Breast epithelium (tissue), 3 donors: ENCODE data around the gene SFMBT1.

Source experiments
- CTCF ChIP-seq, 3 donors: fragments of 450-650 bp; IDR thresholded peaks; one replicate each; pipeline ENCODE4 v1.5.1; 2016 to 2017; ENCODE audit warnings: antibody characterized with exemption in 3 of 3, mild to moderate bottlenecking in 3 of 3, moderate library complexity in 3 of 3
- POLR2A ChIP-seq: fragments of 450-650 bp; IDR thresholded peaks from one replicate; pipeline ENCODE4 v1.6.1; 2016; ENCODE audit warnings: antibody characterized with exemption, mild to moderate bottlenecking, moderate library complexity
- POLR2AphosphoS5 ChIP-seq, 3 donors: sonication (generic); formaldehyde crosslinking; IDR thresholded peaks; one replicate each; pipeline ENCODE4 v1.6.1; 2017; ENCODE audit warnings: antibody characterized with exemption in 3 of 3

GRCh38 chr3:52880047-52880446, 165.8 kb downstream of the SFMBT1 start:
- TF ChIP-seq CTCF (IDR thresholded peaks at IDR 0.05) (no peak), POLR2A (no peak), POLR2AphosphoS5 (IDR thresholded peaks at IDR 0.05) (no peak)
